GM12873 (cell line): ENCODE measurements around the gene PHC3.

Experiments
- CTCF ChIP-seq: IDR thresholded peaks from 2 replicates; pipeline ENCODE4 v1.5.1; 2012; ENCODE audit warnings: low read depth, mild to moderate bottlenecking, moderate library complexity, low read length, control low read depth; ENCODE audit not compliant: insufficient read depth; ENCODE audit errors: missing control alignments

Gene PHC3

DNA sequence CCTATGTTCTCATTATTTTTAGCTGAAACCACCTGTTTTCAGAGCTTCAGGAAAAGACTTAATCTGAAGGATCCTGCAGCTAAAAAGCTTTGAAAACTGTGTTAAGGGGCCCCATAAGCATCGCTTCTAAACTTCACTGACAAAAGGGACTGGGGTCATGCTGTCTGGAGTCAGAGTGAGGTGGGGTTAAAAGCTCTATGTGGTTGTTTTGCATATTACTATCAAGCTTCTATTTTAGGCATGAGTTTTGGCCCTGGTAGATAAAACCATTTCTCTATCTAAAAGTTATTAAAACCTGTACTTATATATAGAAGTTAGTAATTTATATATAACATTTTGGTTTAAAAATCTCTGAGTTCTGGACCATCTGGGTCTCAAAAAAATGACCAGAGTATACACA lies 98.2 kb downstream of the PHC3 start:
- TF ChIP-seq CTCF: no peak

DNA sequence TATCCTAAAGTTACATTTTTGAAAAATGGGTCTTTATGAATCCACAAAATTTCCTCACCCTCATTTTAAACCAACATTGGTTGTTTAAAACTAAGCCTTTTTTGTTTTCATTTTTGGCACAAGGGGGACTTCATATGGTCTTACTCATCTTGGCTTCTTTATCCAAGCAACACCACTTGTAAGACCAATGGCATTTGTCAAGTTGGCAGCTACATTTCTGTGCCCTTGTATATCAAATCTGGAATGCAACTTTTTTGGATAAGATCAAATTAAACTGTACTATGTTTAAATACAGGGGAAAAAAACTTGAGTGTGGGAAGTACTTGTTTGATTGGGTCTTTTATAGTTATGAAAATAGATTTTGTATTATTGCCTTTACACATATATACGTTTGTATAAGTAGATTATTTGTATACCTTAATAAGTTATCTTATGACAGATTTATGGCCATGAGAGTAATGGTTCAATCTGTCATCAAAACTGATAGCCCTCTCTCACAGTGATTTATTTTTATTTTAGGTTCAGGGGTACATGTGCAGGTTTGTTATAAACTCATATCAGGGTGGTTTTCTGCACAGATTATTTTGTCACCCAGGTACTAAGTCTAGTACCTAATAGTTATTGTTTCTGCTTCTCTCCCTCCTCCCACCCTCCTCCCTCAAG lies 100.3 kb downstream of the PHC3 start:
- no peak for TF ChIP-seq CTCF

DNA sequence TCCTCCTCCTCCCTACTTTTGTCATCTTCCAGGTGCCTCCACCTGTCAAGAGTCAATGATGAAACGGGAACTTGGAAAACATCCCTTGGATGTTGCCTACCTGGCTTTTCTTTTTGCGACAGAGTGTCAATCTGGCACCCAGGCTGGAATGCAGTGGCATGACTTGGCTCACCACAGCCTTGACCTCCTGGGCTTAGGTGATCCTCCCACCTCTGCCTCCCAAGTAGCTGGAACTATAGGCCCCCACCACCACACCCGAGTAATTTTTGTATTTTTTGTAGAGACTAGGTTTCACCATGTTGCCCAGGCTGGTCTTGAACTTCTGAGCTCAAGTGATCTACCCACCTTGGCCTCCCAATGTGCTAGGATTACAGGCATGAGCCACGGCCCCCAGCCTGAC lies 100.9 kb downstream of the PHC3 start:
- TF ChIP-seq CTCF: no peak

DNA sequence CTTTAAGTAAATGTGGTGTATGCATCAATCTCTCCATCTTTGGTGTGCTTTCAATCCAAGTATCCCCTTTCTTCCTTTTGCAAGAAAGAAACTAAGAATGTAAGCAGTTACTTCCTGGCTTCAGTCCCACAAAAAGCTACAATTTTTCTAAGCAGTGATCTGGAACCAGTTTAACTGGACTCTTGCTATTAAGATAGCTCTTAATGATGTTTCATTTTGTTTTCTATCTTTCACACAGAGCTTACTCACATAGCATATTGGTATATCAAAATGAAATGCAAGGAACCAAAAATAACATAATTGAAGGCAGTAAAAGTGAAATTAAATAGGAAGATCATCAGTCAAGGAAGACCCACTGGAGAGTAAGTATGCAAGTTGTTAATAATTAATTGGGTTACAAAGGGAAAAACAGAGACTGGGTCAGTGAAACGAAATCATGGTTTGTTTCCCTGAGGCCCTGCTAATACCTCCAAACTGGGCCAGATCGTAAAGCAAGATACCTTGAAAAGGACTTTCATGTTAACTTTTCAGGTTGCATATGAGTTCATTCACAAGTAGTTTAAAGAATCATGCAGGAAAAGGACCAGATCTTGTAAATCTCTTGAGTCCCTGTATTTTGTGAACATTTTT lies 101.9 kb downstream of the PHC3 start:
- TF ChIP-seq CTCF: no peak

DNA sequence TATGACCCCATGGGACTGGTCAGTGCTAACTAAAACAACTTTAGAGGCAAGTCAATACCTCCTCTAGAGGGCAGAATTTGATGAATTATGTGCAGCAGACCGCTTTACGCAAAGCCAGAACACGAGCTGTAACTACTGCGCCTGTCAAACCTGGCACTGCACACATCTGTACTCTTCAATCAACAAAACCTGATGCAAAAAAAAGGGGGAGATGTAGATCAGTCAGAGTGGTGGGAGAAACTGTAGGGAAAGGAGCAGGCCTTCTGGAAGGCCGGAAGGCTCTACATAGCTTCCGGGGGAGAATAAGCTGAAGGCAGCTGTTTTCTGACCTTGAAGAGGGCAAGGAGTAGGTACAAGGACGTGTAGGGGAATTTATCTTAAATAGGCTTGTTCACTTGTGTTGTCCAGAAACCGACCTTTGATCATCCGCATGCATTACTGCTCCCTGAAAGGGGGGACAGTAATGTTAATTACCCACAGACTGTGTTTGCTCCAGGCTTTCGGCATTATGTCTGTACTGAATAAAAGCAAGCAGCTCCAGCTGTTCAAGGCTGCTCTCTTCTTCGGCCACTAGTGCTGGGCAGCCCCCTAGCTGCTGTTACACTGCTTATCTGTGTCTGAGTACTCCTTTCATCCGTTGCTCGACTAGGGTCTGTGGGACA lies 102.8 kb downstream of the PHC3 start:
- peak; percentile 20 for TF ChIP-seq CTCF

- TF ChIP-seq CTCF: no peak
These were observed 104.2 kb downstream of the PHC3 start for GRCh38 chr3:170077361-170077760.

DNA sequence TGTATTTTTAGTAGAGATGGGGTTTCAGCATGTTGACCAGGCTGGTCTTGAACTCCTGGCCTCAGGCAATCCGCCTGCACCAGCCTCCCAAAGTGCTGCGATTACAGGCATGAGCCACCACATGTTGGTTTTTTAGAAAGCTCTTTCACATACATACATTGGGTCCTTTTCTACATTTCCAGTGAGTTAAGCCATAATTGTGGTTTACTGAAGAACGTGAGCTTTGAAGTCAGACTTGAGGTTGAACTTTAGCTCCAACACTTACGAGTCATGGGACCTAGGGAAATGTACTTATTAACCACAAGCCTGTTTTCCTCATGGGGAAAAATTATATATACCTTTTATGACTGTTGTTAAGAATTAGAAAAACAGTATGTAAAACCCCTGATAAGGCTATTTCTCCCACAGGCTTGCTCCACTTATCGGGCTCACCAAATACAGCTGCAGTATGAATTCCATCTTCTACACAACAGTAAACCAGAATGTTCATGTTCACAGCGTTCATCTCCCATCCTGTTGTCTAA lies 104.8 kb downstream of the PHC3 start:
- TF ChIP-seq CTCF: no peak
